PC-3 (cell line): ENCODE data around the gene TTC29.

Source experiments
- CTCF ChIP-seq: fragments of 300-600 bp; sonication (generic); conservative IDR thresholded peaks from 2 replicates; pipeline ENCODE4 v1.5.1; 2017; ENCODE audit warnings: antibody characterized with exemption, low read depth, mild to moderate bottlenecking, low read length
- EZH2 ChIP-seq: fragments of 300-600 bp; sonication (generic); IDR thresholded peaks from one replicate; pipeline ENCODE4 v1.6.1; 2017; ENCODE audit warnings: antibody characterized with exemption, mild to moderate bottlenecking, low read length; ENCODE audit not compliant: unreplicated experiment
- EZH2phosphoT487 ChIP-seq: fragments of 300-600 bp; sonication (generic); IDR thresholded peaks from 2 replicates; pipeline ENCODE4 v1.6.1; 2018; ENCODE audit warnings: mild to moderate bottlenecking, antibody characterized with exemption, low read length, borderline replicate concordance

- TF ChIP-seq CTCF (no peak), EZH2phosphoT487 (no peak), EZH2 (no peak)
Observed at GRCh38 chr4:146791439-146791838, 154.2 kb downstream of the TTC29 start.
